GM12875 (cell line): Measurements from ENCODE around the gene SINHCAF.

Experiments
- H3K4me3 ChIP-seq: one replicate; pipeline ENCODE4 v1.5.1; 2011; ENCODE audit warnings: low read depth, low read length, control low read depth
- CTCF ChIP-seq: IDR thresholded peaks from 2 replicates; pipeline ENCODE4 v1.5.1; 2011; ENCODE audit warnings: low read depth, mild to moderate bottlenecking, control low read depth, inconsistent platforms, low read length, moderate library complexity, borderline replicate concordance; ENCODE audit not compliant: insufficient read depth

Gene SINHCAF

DNA sequence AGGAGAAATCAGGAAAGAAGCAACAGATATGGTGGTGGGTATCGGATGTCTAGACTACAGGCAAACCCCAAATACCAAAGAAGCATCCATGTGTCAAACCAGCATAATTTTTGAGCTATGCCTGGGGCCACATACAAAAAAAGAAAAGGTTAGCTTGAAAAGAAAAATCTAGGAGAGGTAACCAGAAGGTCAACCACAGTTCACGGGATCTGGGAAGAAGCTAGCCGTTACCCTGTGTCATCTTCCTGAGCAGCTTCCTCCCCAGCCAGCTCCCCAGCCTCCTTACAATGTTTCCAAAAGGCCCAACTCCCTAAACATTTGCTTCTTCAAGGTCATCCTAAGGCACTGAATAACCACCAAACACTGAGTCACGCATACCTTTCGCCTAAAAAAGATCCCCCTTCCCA is 3.1 kb downstream of the SINHCAF start:
- TF ChIP-seq CTCF = no peak
- peak overlapping the region; percentile 94 for H3K4me3 ChIP-seq

DNA sequence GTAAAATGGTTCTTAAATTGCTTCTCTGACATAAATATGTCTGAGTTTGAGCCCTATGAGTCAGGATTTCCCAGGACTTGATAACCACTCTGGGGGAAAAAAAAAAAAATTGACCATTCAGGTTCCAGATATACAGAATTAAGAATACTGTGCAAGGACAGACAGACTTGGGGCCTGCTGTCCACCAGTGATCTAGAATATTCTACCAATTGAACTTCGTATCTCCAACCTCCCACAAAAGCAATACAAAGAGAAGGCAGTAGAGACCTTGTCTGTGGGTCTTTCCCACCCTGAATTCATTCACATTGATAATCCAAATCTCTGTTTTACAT is 4.1 kb downstream of the SINHCAF start:
- H3K4me3 ChIP-seq = no peak overlapping the region
- no peak for TF ChIP-seq CTCF

- no peak overlapping the region for H3K4me3 ChIP-seq
- TF ChIP-seq CTCF = no peak
Observed at GRCh38 chr12:31321186-31321896, 4.6 kb downstream of the SINHCAF start.

DNA sequence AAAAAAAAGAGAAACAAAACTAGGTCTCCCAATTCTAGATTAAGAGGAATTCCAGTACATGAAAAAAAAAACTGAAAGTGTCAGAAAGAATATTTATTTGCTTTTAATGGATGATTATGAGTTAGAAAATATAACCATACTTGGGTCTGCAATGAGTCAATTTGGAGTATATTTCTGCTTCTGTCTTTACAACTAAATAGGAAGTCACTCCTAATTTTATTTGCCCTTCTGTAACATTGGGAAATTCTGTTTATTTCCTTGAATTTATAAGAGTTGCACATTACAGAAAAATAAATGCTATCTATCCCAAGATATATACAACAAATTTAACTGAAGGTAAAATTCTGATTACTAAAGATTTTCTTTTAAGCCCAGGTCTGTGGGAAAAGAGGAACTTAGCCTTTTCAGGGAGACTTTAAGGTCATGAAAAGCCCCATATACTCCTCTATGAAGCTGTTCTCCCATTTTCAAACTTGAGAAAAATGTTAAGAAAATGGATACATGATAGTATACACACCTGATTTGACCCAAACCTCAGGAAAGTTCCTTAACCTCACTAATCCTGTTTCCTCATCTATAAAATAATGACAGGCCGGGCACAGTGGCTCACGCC is 7.2 kb downstream of the SINHCAF start:
- no peak for TF ChIP-seq CTCF

DNA sequence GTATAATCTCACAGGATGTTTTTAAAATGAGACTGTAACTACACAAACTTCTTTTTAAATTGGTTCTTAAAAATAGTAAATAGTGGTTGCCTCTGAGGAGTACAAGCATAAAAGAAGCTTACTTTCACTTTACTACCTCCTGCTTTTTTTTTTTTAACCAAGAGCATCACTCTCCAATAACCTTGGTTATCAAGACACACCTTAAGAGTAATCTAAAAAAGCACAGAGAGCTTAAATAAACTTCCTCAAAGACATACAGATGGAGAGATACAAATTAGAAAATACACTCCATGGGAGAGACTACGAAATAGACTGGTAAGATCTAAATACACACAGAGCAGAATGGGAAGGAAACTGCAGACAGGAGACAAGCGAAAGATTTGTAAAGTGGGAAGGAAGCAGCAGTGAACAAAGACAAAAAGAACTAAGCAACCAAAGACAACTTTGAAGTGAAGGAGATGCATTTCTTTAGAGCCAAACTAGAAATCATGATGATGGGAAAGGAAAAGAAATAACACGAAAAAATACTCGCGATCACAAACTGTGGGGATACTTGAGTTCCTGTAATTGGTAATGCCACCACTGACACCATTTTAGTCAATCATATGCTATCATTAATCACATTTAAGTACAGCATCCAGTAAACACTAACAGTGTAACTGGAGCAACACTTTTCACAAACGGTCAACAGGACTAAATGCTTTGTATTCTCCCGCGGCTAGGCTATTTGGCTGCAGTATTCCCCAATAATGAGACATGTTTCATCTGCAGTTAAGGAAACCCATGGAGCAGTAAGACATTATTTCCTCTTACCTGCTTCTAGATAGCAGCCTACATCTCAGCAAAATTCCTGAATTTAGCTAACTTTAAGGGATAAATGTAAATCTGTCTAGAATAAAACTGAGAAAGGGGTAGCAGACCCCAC is 8.2 kb downstream of the SINHCAF start:
- TF ChIP-seq CTCF = no peak
- H3K4me3 ChIP-seq = peak overlapping the region; percentile 29

More for the DNA sequence above, 7.2 kb downstream of the SINHCAF start:
- no peak overlapping the region for H3K4me3 ChIP-seq

GRCh38 chr12:31316891-31317290 is 9.1 kb downstream of the SINHCAF start:
- TF ChIP-seq CTCF = no peak

More at GRCh38 chr12:31316891-31317290, 9.1 kb downstream of the SINHCAF start:
- peak overlapping the region; percentile 16 for H3K4me3 ChIP-seq
